H7 (cell line): ENCODE data around the gene DCAF7. TPM values are rescaled to one million over a fixed set of nuclear protein-coding genes. Genes with fewer than 3 reads are reported as not detected.

Experiments used
- DNase-seq: peaks from one replicate; pipeline ENCODE4 v3.0.0; 2012
- H3K27me3 ChIP-seq: 2 replicates; pipeline ENCODE4 v1.6.0; 2011; ENCODE audit warnings: mild to moderate bottlenecking, low read length; ENCODE audit not compliant: control insufficient read depth, insufficient read depth
- H3K36me3 ChIP-seq: replicated peaks from 2 replicates; pipeline ENCODE4 v1.5.1; 2011; ENCODE audit warnings: low read length; ENCODE audit not compliant: control insufficient read depth, insufficient read depth
- H3K4me3 ChIP-seq: 2 replicates; pipeline ENCODE4 v1.5.1; 2011; ENCODE audit warnings: low read depth, mild to moderate bottlenecking, control low read depth, low read length, moderate library complexity; ENCODE audit not compliant: insufficient read depth
- total RNA-seq: library from RNA; depleted of rRNA; stranded (reverse); fragments of >200 nt; shearing (Covaris generic); gene quantifications from 2 replicates; pipeline ENCODE4 v1.2.3, GENCODE V29; 2014

DCAF7 gene
- total RNA-seq, 1 experiment from 2014 or later: 60.8 TPM

DNA sequence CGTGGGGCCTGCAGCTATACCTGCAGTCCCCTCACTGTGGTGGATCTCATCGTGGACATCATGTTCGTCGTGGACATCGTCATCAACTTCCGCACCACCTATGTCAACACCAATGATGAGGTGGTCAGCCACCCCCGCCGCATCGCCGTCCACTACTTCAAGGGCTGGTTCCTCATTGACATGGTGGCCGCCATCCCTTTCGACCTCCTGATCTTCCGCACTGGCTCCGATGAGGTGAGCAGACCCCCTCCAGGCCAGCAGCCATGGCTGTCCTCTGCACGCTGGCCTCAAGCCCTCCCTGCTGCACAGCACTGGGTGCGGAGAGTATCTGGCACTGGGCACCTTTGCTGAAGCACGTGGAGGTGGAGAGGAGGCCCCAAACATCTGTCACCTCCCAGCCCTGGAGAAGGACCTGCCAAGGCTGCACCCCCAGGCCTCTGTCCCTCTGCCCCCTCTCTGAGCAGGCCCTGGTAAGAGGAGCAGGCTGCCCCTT lies 16.2 kb upstream of the DCAF7 start:
- no peak for DNase-seq
- Histone ChIP-seq H3K27me3 (no peaks in the 10 kb centered on the region), H3K36me3 (no peaks in the 10 kb centered on the region), H3K4me3 (no peak overlapping the region)

DNA sequence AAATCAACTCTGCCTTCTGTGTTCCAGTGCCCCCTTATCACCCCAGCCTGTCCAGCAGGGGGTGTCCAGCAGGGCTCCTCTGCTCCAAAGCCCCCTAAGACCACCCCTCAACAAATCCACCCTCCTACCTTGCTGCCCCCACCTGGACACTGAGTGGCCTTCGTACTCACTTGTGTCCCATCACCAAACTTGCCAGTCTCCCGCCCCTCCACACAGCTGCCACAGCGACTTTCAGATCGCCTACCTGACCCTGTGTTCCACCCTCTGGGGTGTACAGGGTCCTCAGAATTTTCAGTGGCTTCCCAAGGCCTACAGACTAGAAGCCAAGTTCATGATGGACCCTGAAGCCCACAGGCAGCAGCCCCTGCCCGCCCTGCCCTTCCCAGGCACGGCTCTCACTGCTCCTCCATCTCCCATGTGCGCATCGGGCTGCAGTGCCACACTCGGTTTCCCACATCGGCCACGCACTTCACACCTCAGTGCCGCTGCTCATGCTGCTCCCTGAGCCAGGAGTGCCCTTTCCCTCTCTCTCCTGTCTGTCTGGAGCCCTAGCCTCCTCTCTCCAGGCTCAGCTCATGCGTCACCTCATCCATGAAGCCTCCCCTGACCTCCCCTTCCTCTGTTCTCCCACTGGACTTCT lies 15.3 kb upstream of the DCAF7 start:
- DNase-seq: no peak
- no peaks in the 10 kb centered on the region for H3K36me3 ChIP-seq
- no peaks in the 10 kb centered on the region for H3K27me3 ChIP-seq
- H3K4me3 ChIP-seq: no peak overlapping the region

- H3K27me3 ChIP-seq: no peaks in the 10 kb centered on the region
- H3K36me3 ChIP-seq: no peaks in the 10 kb centered on the region
- no peak overlapping the region for H3K4me3 ChIP-seq
- DNase-seq: no peak
These were observed 14.6 kb upstream of the DCAF7 start for GRCh38 chr17:63535640-63536039.

DNA sequence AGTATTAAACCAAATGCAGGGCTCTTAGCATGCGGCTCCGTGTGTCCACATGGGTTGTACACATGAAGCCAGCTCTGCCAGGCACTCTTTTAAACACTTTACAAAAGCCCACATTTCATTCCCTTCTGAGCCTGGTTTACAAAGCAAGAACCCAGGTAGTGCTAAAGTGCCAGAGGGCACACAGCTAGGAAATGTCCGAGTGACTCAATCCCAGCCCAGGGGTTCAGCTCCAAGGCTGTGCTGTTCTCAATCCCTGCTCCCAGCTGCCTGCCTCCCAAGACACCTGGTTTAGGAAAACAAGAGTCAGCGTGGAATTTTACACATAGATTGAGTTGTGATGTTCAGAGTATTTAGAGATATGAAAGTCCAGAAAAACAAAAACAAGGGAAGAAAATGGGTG lies 13.3 kb upstream of the DCAF7 start:
- Histone ChIP-seq H3K4me3 (no peak overlapping the region), H3K36me3 (no peaks in the 10 kb centered on the region), H3K27me3 (no peaks in the 10 kb centered on the region)
- DNase-seq: no peak

- no peaks in the 10 kb centered on the region for H3K27me3 ChIP-seq
- peak overlapping the region; percentile 11; the same call in 1 of the 2 replicates for H3K4me3 ChIP-seq
- H3K36me3 ChIP-seq: no peaks in the 10 kb centered on the region
- peak; percentile 76 for DNase-seq
These were observed 12.1 kb upstream of the DCAF7 start for GRCh38 chr17:63537991-63538692.

DNA sequence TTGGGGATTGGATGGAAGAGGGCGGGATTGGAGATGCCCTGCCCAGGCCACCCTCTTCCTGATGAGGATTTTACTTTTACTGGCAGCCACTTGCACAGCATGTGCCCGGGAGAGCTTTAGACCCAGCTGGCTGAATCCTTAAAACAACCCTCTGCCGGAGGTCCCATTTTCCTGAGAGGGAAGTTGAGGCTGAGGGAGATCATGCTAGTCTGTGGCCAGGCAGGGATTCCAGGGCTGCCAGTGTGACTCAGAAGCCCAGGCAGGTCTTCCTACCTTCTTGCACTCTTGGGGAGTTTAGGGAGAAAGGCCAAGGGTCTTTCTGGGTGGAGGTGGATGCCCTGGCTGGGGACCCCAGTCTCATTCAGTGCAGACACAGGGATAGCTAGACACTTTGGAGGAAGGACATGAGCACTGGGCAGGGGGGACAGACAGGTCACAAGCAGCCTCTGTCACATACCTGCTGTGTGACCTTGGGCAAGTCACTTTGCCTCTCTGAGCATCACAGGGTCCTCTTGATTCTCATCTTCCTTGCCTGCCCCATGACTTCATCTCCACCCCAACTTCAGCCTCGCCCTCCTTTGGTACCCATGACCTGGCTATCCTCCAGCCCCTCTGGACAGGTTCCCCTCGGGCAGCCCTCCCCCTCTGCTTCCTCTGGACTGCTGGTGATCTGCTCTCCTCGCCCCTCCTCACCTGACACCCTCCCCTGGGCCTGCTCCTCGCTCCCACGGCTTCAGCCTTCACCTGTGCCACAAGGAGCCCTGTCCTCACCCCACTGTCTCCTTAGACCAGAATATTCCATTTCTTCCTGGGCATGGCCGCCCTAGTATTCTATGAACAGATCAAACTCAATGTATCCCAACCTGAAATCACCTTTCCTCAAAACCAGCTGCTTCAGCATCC lies 11.3 kb upstream of the DCAF7 start:
- Histone ChIP-seq H3K27me3 (no peaks in the 10 kb centered on the region), H3K4me3 (no peak overlapping the region; the same call in 1 of the 2 replicates), H3K36me3 (no peaks in the 10 kb centered on the region)
- peak; percentile 17 for DNase-seq

- Histone ChIP-seq H3K36me3 (no peaks in the 10 kb centered on the region), H3K27me3 (no peaks in the 10 kb centered on the region), H3K4me3 (no peak overlapping the region)
- DNase-seq: peak; percentile 32
These were observed 9.7 kb upstream of the DCAF7 start for GRCh38 chr17:63540590-63540989.

DNA sequence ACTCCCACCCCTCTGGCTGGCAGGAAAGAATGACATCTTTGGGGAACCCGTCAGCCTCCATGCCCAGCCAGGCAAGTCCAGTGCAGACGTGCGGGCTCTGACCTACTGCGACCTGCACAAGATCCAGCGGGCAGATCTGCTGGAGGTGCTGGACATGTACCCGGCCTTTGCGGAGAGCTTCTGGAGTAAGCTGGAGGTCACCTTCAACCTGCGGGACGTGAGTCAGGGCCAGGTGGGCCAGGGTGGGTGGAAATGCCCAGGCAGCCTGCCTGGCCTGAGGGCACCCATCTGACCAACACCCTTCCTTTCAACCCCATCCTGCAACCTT lies 8.1 kb upstream of the DCAF7 start:
- H3K4me3 ChIP-seq: no peak overlapping the region
- DNase-seq: peak; percentile 13

GRCh38 chr17:63542942-63543821 lies 7.1 kb upstream of the DCAF7 start:
- Histone ChIP-seq H3K36me3 (no peaks in the 10 kb centered on the region), H3K27me3 (no peaks in the 10 kb centered on the region), H3K4me3 (no peak overlapping the region)
- peak; percentile 65 for DNase-seq

More for the DNA sequence above, 8.1 kb upstream of the DCAF7 start:
- H3K27me3 ChIP-seq: no peaks in the 10 kb centered on the region
- H3K36me3 ChIP-seq: no peaks in the 10 kb centered on the region

DNA sequence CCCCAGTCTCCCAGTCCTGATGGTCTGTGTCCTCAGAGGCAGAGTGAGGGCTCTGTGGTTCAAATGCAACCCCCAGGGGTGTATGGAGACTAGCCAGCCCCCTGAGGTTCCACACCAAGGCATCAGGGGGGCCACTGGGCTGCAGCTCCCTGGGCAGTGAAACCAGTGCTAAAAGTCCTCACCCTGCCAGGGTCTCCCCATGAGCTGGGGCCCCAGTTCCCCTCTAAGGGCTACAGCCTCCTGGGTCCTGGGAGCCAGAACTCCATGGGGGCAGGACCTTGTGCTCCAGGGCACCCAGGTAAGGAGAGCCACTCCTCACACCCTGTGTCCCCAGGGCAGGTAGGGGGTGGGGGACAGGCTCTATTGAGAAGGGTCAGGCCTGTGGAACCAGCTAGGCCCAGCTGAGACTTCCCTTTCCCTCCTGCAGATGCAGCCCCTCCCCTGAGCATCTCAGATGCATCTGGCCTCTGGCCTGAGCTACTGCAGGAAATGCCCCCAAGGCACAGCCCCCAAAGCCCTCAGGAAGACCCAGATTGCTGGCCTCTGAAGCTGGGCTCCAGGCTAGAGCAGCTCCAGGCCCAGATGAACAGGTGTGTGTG lies 6.4 kb upstream of the DCAF7 start:
- Histone ChIP-seq H3K4me3 (no peak overlapping the region), H3K27me3 (no peaks in the 10 kb centered on the region), H3K36me3 (no peaks in the 10 kb centered on the region)
- peak; percentile 37 for DNase-seq

GRCh38 chr17:63544467-63545301 lies 5.6 kb upstream of the DCAF7 start:
- DNase-seq: peak; percentile 42
- Histone ChIP-seq H3K27me3 (no peaks in the 10 kb centered on the region), H3K4me3 (no peak overlapping the region), H3K36me3 (no peaks in the 10 kb centered on the region)

DNA sequence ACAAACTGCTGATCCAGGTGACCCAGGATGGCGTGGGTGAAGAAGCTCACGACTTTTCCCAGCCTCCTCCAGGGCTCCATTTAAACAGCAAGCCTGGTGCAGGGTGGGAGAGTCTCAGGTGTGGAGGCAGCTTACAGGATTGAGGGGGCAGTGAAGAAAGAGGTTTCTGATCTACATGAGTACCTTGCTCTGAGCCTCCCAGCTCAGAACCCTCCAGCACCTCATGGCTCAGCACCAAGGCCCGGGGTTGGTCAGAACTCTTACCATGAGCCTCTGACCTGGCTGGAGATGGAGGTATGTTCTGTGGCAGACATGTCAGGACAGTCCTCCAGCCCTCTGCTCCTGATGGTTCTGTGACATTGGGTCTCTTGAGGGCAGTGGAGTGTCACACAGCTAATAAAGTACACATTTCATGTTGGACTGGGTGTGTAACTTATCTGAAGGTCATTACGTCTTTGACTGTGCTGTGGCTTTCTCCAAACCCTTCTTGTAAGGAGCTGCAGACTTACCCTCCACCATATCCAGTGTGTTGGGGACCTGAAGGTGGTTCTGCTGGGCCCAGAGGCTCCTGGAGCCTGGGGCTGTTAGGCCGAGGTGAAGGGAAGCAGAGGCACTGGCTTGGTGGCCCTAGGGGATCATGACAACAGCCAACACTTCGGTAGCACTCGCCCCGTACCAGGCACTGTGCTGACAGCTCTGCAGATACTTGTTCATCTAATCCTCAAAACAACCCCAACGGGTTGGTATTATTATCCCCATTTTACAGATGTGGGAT lies 3.8 kb upstream of the DCAF7 start:
- DNase-seq: no peak
- H3K4me3 ChIP-seq: no peak overlapping the region
- no peaks in the 10 kb centered on the region for H3K27me3 ChIP-seq
- no peaks in the 10 kb centered on the region for H3K36me3 ChIP-seq
